Thoracic aorta (tissue), 2 donors: ENCODE data around the gene ZDHHC13. TPM values are rescaled to one million over a fixed set of nuclear protein-coding genes. Genes with fewer than 3 reads are reported as not detected.

Experiments
- ATAC-seq: fragments of 150-250 bp; one replicate; pipeline ENCODE4 v1.8.0; 2017; ENCODE audit warnings: low read depth; ENCODE audit not compliant: insufficient number of reproducible peaks, low FRiP score
- DNase-seq: peaks from one replicate; pipeline ENCODE4 v3.0.0-alpha.2; 2020; ENCODE audit warnings: low spot score
- H3K27ac ChIP-seq, 2 donors: fragments of 200-600 bp; sonication (generic); 1 replicate in 1 of 2; 2 replicates in 1 of 2; pipeline ENCODE4 v1.5.1; 2016; ENCODE audit warnings: mild to moderate bottlenecking in 2 of 2, moderate library complexity in 2 of 2
- H3K27me3 ChIP-seq: fragments of 200-600 bp; sonication (generic); replicated peaks from 2 replicates; pipeline ENCODE4 v1.6.0; 2016; ENCODE audit warnings: mild to moderate bottlenecking; ENCODE audit not compliant: insufficient read depth
- H3K36me3 ChIP-seq: fragments of 200-600 bp; sonication (generic); one replicate; pipeline ENCODE4 v1.5.1; 2016
- H3K4me1 ChIP-seq, 2 donors: fragments of 200-600 bp; sonication (generic); 1 replicate in 1 of 2; 2 replicates in 1 of 2; pipeline versions ENCODE4 v1.5.1 to v1.6.0; 2016; ENCODE audit warnings: low read depth in 2 of 2, mild to moderate bottlenecking in 1 of 2; ENCODE audit not compliant: control insufficient read depth in 1 of 2
- H3K4me3 ChIP-seq: fragments of 200-600 bp; sonication (generic); 2 replicates; pipeline ENCODE4 v1.5.1; 2016; ENCODE audit warnings: mild to moderate bottlenecking
- H3K9me3 ChIP-seq: fragments of 200-600 bp; sonication (generic); 2 replicates; pipeline ENCODE4 v1.5.1; 2016
- total RNA-seq, 2 donors: library from RNA; depleted of rRNA; stranded (reverse); fragments of >200 nt; gene quantifications; one replicate each; pipeline versions ENCODE4 v1.1.0 to v1.2.3, GENCODE V29; 2016
- TF ChIP-seq, protein P1 (sequence below): fragments of 200-600 bp; sonication (generic); IDR thresholded peaks from one replicate; pipeline ENCODE4 v1.5.1; 2019; ENCODE audit warnings: antibody characterized with exemption

ZDHHC13 gene
- total RNA-seq, 2 donors from 2014 or later = 11.9 to 12.6 TPM

GRCh38 chr11:19075636-19076035 lies 41.3 kb upstream of the ZDHHC13 start:
- no peak for DNase-seq
- H3K4me1 ChIP-seq = no peaks in the 10 kb centered on the region
- TF ChIP-seq, protein P1, sequence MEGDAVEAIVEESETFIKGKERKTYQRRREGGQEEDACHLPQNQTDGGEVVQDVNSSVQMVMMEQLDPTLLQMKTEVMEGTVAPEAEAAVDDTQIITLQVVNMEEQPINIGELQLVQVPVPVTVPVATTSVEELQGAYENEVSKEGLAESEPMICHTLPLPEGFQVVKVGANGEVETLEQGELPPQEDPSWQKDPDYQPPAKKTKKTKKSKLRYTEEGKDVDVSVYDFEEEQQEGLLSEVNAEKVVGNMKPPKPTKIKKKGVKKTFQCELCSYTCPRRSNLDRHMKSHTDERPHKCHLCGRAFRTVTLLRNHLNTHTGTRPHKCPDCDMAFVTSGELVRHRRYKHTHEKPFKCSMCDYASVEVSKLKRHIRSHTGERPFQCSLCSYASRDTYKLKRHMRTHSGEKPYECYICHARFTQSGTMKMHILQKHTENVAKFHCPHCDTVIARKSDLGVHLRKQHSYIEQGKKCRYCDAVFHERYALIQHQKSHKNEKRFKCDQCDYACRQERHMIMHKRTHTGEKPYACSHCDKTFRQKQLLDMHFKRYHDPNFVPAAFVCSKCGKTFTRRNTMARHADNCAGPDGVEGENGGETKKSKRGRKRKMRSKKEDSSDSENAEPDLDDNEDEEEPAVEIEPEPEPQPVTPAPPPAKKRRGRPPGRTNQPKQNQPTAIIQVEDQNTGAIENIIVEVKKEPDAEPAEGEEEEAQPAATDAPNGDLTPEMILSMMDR = no peak
- no peaks in the 10 kb centered on the region for H3K27me3 ChIP-seq
- no peak overlapping the region for H3K27ac ChIP-seq
- no peak for ATAC-seq
- H3K4me3 ChIP-seq = no peak overlapping the region
- no peaks in the 10 kb centered on the region for H3K9me3 ChIP-seq
- no peaks in the 10 kb centered on the region for H3K36me3 ChIP-seq

- H3K4me3 ChIP-seq = no peak overlapping the region
- no peaks in the 10 kb centered on the region for H3K36me3 ChIP-seq
- no peak overlapping the region for H3K27ac ChIP-seq
- no peaks in the 10 kb centered on the region for H3K9me3 ChIP-seq
- TF ChIP-seq, protein P1 = peak; percentile 89
- no peaks in the 10 kb centered on the region for H3K27me3 ChIP-seq
- H3K4me1 ChIP-seq = no peaks in the 10 kb centered on the region
- ATAC-seq (no peak), DNase-seq (no peak)
Measured at GRCh38 chr11:19076744-19077589, 40.0 kb upstream of the ZDHHC13 start.

DNA sequence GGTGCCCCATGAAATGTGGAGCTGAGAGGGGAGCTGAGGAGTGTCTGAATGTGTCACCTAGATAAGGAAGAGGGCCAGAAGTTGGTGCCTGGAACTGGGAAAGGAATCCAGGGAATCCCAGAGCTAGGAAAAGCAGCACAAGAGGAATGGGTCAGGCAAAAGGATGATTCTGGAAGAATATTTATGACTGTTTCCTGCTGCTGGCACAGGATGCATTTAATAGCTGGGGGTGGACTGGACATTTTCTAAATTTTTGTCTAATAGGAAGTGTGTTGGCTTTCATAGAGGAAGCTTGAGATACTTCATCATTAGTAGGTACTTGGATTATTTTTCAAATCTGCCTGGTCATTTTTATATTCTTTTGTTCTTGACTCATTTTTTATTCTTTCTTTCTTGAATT lies 39.0 kb upstream of the ZDHHC13 start:
- TF ChIP-seq, protein P1 = no peak
- Histone ChIP-seq H3K9me3 (no peaks in the 10 kb centered on the region), H3K27me3 (no peaks in the 10 kb centered on the region), H3K4me3 (no peak overlapping the region), H3K36me3 (no peaks in the 10 kb centered on the region), H3K4me1 (no peaks in the 10 kb centered on the region), H3K27ac (no peak overlapping the region)
- no peak for DNase-seq
- ATAC-seq = no peak

GRCh38 chr11:19079643-19080440 lies 37.1 kb upstream of the ZDHHC13 start:
- ATAC-seq (no peak), DNase-seq (no peak)
- TF ChIP-seq, protein P1 = no peak
- no peaks in the 10 kb centered on the region for H3K4me1 ChIP-seq
- no peak overlapping the region for H3K4me3 ChIP-seq
- no peaks in the 10 kb centered on the region for H3K36me3 ChIP-seq
- no peaks in the 10 kb centered on the region for H3K27me3 ChIP-seq
- no peak overlapping the region for H3K27ac ChIP-seq
- no peaks in the 10 kb centered on the region for H3K9me3 ChIP-seq

GRCh38 chr11:19080579-19080993 lies 36.4 kb upstream of the ZDHHC13 start:
- Histone ChIP-seq H3K4me1 (no peaks in the 10 kb centered on the region), H3K4me3 (no peak overlapping the region), H3K9me3 (no peaks in the 10 kb centered on the region), H3K36me3 (no peaks in the 10 kb centered on the region), H3K27ac (no peak overlapping the region), H3K27me3 (no peaks in the 10 kb centered on the region)
- TF ChIP-seq, protein P1 = no peak
- no peak for DNase-seq
- ATAC-seq = no peak
